HFFc6 (cell line): Measurements from ENCODE around the gene CCL4L2. TPM values are rescaled to one million over a fixed set of nuclear protein-coding genes. Genes with fewer than 3 reads are reported as not detected.
"Not testable (repeated sequence)": the region's sequence is repeated elsewhere in the genome, so short reads cannot be mapped to it uniquely, and the experiment has no call there.

Experiments used
- DNase-seq: peaks from one replicate; pipeline ENCODE4 v3.0.0-alpha.2; 2018
- H3K27ac Mint-ChIP-seq: 2 replicates; pipeline ENCODE4 v1.8.0; 2020; ENCODE audit warnings: mild to moderate bottlenecking, mixed read lengths
- H3K27me3 Mint-ChIP-seq: 2 replicates; pipeline ENCODE4 v1.8.0; 2021; ENCODE audit warnings: mild to moderate bottlenecking, moderate library complexity, mixed read lengths; ENCODE audit not compliant: insufficient read depth
- H3K36me3 Mint-ChIP-seq: 2 replicates; pipeline ENCODE4 v1.8.0; 2021; ENCODE audit warnings: low read depth, mixed read lengths
- H3K4me1 Mint-ChIP-seq: 2 replicates; pipeline ENCODE4 v1.8.0; 2020; ENCODE audit warnings: low read depth, mixed read lengths
- H3K4me3 Mint-ChIP-seq: 2 replicates; pipeline ENCODE4 v1.8.0; 2020; ENCODE audit warnings: mild to moderate bottlenecking, moderate library complexity, mixed read lengths
- H3K9me3 Mint-ChIP-seq: 2 replicates; pipeline ENCODE4 v1.8.0; 2020; ENCODE audit warnings: mild to moderate bottlenecking, mixed read lengths
- long read RNA-seq: library from polyadenylated mRNA; unstranded; transcript quantifications from one replicate; pipeline ENCODE4 v2.0.0, GENCODE V29; 2019
- total RNA-seq, 6 experiments: library from RNA; stranded (reverse); fragmentation: NEBNext Ultra II Directional; extraction: Animal tissue kit (Norgen Biotek cat#: 25700); gene quantifications; 2 replicates in 1 of 6; 3 replicates in 5 of 6; pipeline ENCODE4 v1.2.3, GENCODE V29; 2021
- TF ChIP-seq, protein P1 (sequence below): fragments of 200-600 bp; sonication (generic); IDR thresholded peaks from 2 replicates; pipeline ENCODE4 v1.5.0; 2021; ENCODE audit warnings: antibody characterized with exemption, mild to moderate bottlenecking

CCL4L2 gene
- not detected for total RNA-seq
- long read RNA-seq, result 0 reads

DNA sequence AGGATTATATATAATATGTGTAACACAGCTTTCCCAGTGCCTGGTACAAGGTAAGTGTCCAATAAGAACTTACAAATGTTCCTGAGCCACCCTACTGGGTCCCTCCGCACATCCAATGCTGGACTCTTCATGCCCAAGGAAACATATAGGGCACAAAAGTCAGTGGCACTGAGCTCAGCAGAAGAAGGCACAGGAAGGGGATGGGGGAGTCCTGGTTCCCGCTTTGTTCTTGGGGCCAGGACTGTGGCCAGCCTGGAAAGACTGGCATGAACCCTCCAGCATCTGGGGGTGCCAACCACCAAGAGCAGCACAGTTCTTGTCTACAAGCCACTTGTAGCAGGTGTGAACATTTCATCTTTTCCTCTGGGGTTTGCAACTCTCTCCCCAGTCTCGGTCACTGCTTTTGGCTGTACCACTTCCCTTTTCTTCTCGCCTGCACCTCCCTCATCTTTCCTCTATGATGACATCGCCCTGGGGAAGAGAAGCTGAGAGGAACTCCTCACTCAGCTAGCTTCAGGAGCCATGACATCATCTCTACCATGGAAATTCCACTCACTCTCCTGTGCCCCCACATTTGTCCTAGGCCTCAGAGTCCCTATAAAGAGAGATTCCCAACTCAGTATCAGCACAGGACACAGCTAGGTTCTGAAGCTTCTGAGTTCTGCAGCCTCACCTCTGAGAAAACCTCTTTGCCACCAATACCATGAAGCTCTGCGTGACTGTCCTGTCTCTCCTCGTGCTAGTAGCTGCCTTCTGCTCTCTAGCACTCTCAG, at the start of gene CCL4L2:
TSS of gene CCL4L2 (plus strand) at position 625 of the 773 bp plus-strand sequence.
- H3K4me3 Mint-ChIP-seq, DNase-seq, H3K27me3 Mint-ChIP-seq, H3K36me3 Mint-ChIP-seq, H3K9me3 Mint-ChIP-seq, H3K4me1 Mint-ChIP-seq, H3K27ac Mint-ChIP-seq: not testable (repeated sequence)

DNA sequence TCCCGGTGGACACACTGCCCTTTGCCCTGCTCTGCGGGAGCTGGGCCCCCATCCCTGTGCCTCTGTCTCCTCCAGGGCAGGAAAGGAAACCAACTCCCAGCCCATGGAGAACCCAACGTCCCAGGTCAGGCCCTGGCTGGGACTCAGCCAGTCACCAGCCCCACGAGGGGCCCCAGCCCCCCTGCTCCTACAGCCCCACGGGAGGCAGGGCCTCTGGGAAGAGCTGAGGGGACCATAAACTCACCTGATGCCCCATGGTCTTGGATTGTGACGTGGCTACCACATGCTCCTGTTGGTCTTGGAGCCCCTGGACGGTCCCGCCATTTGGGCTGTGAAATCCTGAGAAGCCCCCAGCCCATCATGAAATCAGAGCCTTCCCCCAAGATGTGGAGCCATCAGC, 42.0 kb upstream of the CCL4L2 start:
- not testable (repeated sequence) for H3K4me1 Mint-ChIP-seq, H3K36me3 Mint-ChIP-seq, H3K27ac Mint-ChIP-seq, DNase-seq, H3K27me3 Mint-ChIP-seq, H3K9me3 Mint-ChIP-seq, H3K4me3 Mint-ChIP-seq

GRCh38 chr17:36176536-36176935, 34.3 kb upstream of the CCL4L2 start, which contains the start of gene TBC1D3B:
Gene TBC1D3B, minus strand, starts transcription at chr17:36176636. Its CDS starts 1,586 bp downstream, at chr17:36175050.
- H3K27me3 Mint-ChIP-seq, H3K4me1 Mint-ChIP-seq, H3K36me3 Mint-ChIP-seq, DNase-seq, H3K4me3 Mint-ChIP-seq, H3K27ac Mint-ChIP-seq, H3K9me3 Mint-ChIP-seq: not testable (repeated sequence)

- H3K27me3 Mint-ChIP-seq, DNase-seq, H3K27ac Mint-ChIP-seq, H3K9me3 Mint-ChIP-seq, H3K36me3 Mint-ChIP-seq, H3K4me3 Mint-ChIP-seq, H3K4me1 Mint-ChIP-seq: not testable (repeated sequence)
Observed at GRCh38 chr17:36181446-36182175, 29.3 kb upstream of the CCL4L2 start.

GRCh38 chr17:36182176-36183000, 28.5 kb upstream of the CCL4L2 start:
- peaks cover 7% of the 10 kb centered on the region for H3K27me3 Mint-ChIP-seq
- H3K9me3 Mint-ChIP-seq, result no peaks in the 10 kb centered on the region
- no peaks in the 10 kb centered on the region for H3K36me3 Mint-ChIP-seq
- peaks cover 5% of the 10 kb centered on the region; the same call in 1 of the 2 replicates for H3K4me1 Mint-ChIP-seq
- peak overlapping the region; percentile 60 for H3K27ac Mint-ChIP-seq
- H3K4me3 Mint-ChIP-seq, result peak overlapping the region; percentile 83
- no peak for DNase-seq
- TF ChIP-seq, protein P1, sequence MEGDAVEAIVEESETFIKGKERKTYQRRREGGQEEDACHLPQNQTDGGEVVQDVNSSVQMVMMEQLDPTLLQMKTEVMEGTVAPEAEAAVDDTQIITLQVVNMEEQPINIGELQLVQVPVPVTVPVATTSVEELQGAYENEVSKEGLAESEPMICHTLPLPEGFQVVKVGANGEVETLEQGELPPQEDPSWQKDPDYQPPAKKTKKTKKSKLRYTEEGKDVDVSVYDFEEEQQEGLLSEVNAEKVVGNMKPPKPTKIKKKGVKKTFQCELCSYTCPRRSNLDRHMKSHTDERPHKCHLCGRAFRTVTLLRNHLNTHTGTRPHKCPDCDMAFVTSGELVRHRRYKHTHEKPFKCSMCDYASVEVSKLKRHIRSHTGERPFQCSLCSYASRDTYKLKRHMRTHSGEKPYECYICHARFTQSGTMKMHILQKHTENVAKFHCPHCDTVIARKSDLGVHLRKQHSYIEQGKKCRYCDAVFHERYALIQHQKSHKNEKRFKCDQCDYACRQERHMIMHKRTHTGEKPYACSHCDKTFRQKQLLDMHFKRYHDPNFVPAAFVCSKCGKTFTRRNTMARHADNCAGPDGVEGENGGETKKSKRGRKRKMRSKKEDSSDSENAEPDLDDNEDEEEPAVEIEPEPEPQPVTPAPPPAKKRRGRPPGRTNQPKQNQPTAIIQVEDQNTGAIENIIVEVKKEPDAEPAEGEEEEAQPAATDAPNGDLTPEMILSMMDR, result no peak

DNA sequence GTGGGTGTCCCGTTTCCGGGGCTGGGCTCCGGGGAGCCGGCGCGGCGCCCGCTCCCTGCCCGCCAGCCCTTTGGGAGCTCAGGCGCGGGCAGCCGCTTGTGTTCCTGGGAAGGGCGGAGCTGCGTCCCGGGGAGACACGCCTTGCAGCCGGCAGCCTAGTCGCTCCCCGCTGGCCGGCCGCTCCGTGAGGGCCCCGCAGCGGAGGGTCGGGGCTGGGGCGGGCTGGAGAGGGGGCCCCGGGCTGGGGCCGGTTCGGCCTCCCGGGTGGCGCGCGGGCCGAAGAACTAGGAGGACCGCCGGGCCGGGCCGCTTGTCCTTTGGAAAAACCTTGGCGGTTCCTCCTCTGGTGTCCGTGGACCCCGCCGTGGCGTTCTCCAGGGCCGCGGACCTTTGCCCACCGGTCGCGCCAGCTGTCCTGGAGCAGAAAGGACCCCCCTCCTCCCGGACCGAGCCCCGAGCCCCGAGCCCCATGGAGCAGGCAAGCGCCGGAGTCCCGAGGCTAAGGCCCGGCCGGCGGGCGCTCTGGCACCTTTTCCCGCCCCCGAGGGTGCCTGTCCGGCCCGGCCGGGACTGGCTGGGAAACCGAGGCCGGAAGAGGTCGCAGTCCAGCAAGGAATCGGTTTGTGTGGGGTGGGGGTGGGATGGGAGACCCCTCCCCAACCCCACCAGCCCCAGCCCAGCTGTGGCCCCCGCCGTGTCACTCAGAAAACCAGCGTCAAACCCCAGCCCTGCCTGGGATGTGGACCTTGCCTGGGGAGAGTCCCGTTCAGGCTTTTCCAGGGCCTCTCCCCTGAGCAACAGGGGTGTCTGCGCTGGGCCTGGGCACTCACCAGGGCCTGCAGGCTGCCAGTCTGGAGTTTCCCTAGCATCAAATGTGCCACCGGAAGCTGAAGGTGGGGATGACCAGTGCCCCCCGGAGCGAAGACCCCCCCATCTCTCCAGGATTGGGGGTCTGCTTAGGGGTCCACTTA, 27.6 kb upstream of the CCL4L2 start:
- Mint-ChIP-seq H3K27me3 (peaks cover 7% of the 10 kb centered on the region), H3K36me3 (no peaks in the 10 kb centered on the region), H3K4me1 (peaks cover 12% of the 10 kb centered on the region; the same call in 1 of the 2 replicates), H3K9me3 (no peaks in the 10 kb centered on the region), H3K27ac (peak overlapping the region; percentile 38; the same call in 1 of the 2 replicates), H3K4me3 (peak overlapping the region; percentile 83)
- DNase-seq, result peak; percentile 53
- TF ChIP-seq, protein P1, result peak; percentile 17; the same call in 1 of the 2 replicates
